ENCODE results near the gene DNAH1. TPM values are rescaled to one million over a fixed set of nuclear protein-coding genes. Genes with fewer than 3 reads are reported as not detected.

The DNAH1 gene
- total and polyA plus RNA-seq, 9 donors, result 3.1 to 15.7 (median 7.8) TPM

DNA sequence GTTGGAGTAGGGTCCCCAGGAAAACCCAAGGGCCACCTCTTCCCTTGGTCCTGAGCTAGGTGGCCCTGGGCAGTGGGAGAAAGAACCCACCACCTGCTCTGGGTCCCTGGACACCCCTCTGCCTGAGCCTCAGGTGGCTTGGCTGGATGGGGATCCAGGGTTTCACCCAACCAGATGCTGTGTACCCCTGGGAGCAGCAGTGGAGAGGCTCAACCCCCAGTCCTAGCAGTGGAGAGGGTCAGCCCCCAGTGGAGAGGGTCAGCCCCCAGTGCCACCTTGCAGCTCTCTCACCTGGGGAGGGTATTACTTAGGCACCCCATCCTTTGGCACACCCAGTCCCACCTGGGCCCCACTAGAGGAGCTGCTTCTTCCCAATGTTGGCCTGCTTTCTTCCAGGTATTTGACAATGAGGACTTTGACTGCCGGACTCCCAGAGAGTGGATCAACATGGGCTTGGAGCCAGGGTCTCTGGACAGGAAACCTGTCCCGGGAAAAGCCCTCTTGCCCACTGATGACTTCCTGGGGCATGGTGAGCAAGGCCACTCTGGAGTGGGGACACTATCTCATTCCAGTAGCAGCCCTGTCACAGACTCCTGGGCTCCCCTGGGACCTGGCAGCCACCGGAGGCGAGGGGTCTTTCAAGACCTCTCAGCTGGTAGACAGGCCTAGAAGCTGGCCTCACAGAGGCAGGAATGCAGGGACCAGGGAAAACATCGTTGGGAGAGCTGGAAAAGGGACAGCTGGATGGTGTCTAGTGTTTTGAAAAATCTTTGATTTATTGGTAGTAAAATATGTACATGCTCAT lies 11.6 kb downstream of the DNAH1 start:
- H3K9me3 ChIP-seq, result no peaks in the 10 kb centered on the region
- H3K27me3 ChIP-seq, result no peaks in the 10 kb centered on the region
- no peaks in the 10 kb centered on the region for H3K36me3 ChIP-seq
- WGBS, 3 donors, result 36 to 55% (median 47%) methylated on average over 5 of the region's 5 CpGs
- TF ChIP-seq POLR2A (IDR thresholded peaks at IDR 0.05) (no peak), EP300 (IDR thresholded peaks at IDR 0.05) (no peak)
- TF ChIP-seq, protein P1, sequence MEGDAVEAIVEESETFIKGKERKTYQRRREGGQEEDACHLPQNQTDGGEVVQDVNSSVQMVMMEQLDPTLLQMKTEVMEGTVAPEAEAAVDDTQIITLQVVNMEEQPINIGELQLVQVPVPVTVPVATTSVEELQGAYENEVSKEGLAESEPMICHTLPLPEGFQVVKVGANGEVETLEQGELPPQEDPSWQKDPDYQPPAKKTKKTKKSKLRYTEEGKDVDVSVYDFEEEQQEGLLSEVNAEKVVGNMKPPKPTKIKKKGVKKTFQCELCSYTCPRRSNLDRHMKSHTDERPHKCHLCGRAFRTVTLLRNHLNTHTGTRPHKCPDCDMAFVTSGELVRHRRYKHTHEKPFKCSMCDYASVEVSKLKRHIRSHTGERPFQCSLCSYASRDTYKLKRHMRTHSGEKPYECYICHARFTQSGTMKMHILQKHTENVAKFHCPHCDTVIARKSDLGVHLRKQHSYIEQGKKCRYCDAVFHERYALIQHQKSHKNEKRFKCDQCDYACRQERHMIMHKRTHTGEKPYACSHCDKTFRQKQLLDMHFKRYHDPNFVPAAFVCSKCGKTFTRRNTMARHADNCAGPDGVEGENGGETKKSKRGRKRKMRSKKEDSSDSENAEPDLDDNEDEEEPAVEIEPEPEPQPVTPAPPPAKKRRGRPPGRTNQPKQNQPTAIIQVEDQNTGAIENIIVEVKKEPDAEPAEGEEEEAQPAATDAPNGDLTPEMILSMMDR (IDR thresholded peaks at IDR 0.05), result no peak
- DNase-seq, result no peak
- no peak overlapping the region for H3K27ac ChIP-seq
- no peaks in the 10 kb centered on the region for H3K4me1 ChIP-seq (ENCODE audit: insufficient read depth)
- H3K4me3 ChIP-seq, result no peak overlapping the region
- intact Hi-C loops (cut with DNase I), result no loop called here

DNA sequence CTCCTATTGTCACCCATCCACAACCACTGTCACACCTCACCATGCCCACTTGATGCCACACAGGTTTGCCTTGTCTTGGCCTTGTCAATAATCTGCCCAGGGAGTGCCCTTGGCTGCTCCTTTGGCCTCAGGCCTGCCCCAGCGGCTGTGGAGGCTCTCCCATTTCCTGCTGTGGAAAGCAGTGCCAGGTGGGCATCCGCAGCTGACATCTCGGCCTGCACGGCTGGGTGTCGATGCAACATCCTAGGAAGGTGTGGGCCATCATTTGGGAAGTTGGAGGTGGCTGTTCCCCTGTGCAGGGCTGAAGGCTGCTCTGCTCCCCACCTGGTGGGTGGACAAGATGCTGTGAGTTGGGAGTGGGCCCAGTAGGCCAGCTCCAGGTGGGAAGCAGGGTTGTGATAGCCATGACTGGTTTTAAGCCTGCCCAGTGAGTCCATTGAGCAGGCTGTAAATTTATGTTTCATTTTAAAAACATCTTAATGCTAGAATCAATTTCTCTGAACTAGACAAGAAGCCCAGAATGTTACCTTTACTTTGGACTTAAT lies 12.5 kb downstream of the DNAH1 start:
- DNase-seq, result no peak
- no peak overlapping the region for H3K4me3 ChIP-seq
- no peaks in the 10 kb centered on the region for H3K36me3 ChIP-seq
- 91 to 96% (median 94%) methylated on average over 5 of the region's 5 CpGs for WGBS, 3 donors
- no peaks in the 10 kb centered on the region for H3K9me3 ChIP-seq
- no peaks in the 10 kb centered on the region for H3K27me3 ChIP-seq
- TF ChIP-seq, protein P1 (IDR thresholded peaks at IDR 0.05), result no peak
- TF ChIP-seq POLR2A (IDR thresholded peaks at IDR 0.05) (no peak), EP300 (IDR thresholded peaks at IDR 0.05) (no peak)
- no peak overlapping the region for H3K27ac ChIP-seq
- H3K4me1 ChIP-seq (ENCODE audit: insufficient read depth), result no peaks in the 10 kb centered on the region
- intact Hi-C loops (cut with DNase I), result no loop called here

DNA sequence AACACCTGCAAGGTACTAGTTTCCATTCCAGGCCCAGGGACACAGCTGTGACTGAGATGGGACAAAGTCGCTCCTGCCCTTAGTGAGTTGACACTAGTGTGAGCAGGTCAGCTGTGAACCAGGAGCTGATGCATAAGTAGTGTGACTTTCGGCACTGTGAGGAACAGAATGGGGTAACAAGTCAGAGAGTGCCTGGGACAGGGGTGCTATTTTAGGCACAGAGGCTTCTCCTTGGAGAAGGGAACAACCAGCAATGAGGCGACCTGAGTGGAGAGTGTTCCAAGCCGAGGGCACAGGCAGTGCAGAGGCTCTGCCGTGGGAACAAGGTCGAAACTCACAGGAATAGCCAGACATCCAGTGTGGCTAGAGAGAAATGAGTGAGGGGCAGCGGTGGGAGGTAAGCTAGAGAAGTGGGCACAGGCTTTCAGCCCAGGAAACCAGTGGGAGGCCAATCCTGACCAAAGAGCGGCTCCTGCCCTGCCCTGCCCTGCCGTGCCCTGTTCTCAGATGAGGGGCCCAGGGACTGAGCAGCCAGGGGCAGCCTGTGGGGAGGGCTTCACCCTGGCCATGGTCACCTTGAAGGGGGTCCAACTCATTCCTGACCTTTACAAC lies 14.2 kb downstream of the DNAH1 start:
- Histone ChIP-seq H3K27ac (no peak overlapping the region), H3K36me3 (no peaks in the 10 kb centered on the region), H3K4me3 (no peak overlapping the region), H3K27me3 (no peaks in the 10 kb centered on the region), H3K4me1 (ENCODE audit: insufficient read depth) (no peaks in the 10 kb centered on the region), H3K9me3 (no peaks in the 10 kb centered on the region)
- DNase-seq, result no peak
- TF ChIP-seq POLR2A (IDR thresholded peaks at IDR 0.05) (no peak), EP300 (IDR thresholded peaks at IDR 0.05) (no peak)
- TF ChIP-seq, protein P1 (IDR thresholded peaks at IDR 0.05), result no peak
- intact Hi-C loops (cut with DNase I), result no loop called here
- WGBS, 3 donors, result 84 to 91% (median 87%) methylated on average over 9 of the region's 9 CpGs

DNA sequence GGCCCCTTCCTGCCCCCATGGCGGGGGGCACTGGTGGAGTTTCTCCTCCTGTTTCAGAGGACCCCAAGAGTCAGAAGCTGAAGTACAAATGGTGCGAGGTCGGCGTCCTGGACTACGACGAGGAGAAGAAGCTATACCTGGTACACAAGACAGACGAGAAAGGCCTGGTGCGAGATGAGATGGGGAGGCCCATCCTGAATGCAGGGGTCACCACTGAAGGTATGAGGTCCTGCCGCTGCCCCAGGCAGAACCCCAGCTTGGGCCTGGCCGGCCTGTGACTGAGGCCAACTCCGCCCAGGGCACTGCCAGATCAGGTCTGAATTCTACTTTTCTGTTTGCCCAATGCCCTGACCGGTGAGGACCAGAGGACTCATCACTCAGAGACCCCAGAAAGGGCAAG lies 15.0 kb downstream of the DNAH1 start:
- WGBS, 3 donors, result 86 to 91% (median 90%) methylated on average over 12 of the region's 12 CpGs
- no peaks in the 10 kb centered on the region for H3K36me3 ChIP-seq
- no peak for DNase-seq

More for the DNA sequence above, 15.0 kb downstream of the DNAH1 start:
- no peaks in the 10 kb centered on the region for H3K9me3 ChIP-seq
- TF ChIP-seq POLR2A (IDR thresholded peaks at IDR 0.05) (no peak), EP300 (IDR thresholded peaks at IDR 0.05) (no peak)
- TF ChIP-seq, protein P1 (IDR thresholded peaks at IDR 0.05), result no peak
- no peak overlapping the region for H3K4me3 ChIP-seq
- H3K27me3 ChIP-seq, result no peaks in the 10 kb centered on the region
- no peak overlapping the region for H3K27ac ChIP-seq
- H3K4me1 ChIP-seq (ENCODE audit: insufficient read depth), result no peaks in the 10 kb centered on the region
- intact Hi-C loops (cut with DNase I), result no loop called here
